ENCODE measurements around the gene MMP15.

Gene MMP15

DNA sequence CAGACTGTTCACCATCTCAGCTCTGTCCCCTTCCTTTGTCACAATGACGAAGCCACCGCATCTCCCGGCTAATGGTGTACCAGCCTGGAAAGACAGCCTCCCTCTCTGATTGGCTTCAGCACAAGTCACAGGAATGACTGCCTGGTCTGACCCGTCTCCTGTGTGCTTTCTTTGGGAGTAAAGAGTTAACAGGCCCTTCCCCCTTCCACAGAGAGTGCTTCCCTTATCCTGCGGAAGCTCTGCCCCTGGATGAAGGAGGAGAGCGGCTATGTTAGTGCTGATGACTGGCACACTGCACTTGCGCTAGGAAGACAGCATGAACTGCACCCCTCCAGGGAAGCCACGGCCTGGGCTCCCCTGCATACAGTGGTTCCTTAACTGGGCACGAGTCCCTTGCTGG lies 13.1 kb upstream of the MMP15 start:
- no peak overlapping the region for H3K4me3 ChIP-seq (ENCODE audit: low read length)
- no peaks in the 10 kb centered on the region for H3K27me3 ChIP-seq (ENCODE audit: control insufficient read depth, insufficient read depth, low read length)
- H3K4me1 ChIP-seq (ENCODE audit: control insufficient read depth, insufficient read depth, low read length) = no peaks in the 10 kb centered on the region
- no peak overlapping the region for H3K9ac ChIP-seq (ENCODE audit: low read length)
- H3K27ac ChIP-seq (ENCODE audit: low read depth, low read length) = no peak overlapping the region
- peaks cover 13% of the 10 kb centered on the region for H3K36me3 ChIP-seq (ENCODE audit: control insufficient read depth, insufficient read depth, low read length)

GRCh38 chr16:58013201-58013956 lies 12.2 kb upstream of the MMP15 start:
- Histone ChIP-seq H3K4me3 (ENCODE audit: low read length) (no peak overlapping the region), H3K4me1 (ENCODE audit: control insufficient read depth, insufficient read depth, low read length) (no peaks in the 10 kb centered on the region), H3K36me3 (ENCODE audit: control insufficient read depth, insufficient read depth, low read length) (peaks cover 13% of the 10 kb centered on the region), H3K27ac (ENCODE audit: low read depth, low read length) (no peak overlapping the region), H3K9ac (ENCODE audit: low read length) (no peak overlapping the region), H3K27me3 (ENCODE audit: control insufficient read depth, insufficient read depth, low read length) (no peaks in the 10 kb centered on the region)

- H3K4me1 ChIP-seq (ENCODE audit: control insufficient read depth, insufficient read depth, low read length) = peaks cover 1% of the 10 kb centered on the region
- peaks cover 5% of the 10 kb centered on the region for H3K36me3 ChIP-seq (ENCODE audit: control insufficient read depth, insufficient read depth, low read length)
- H3K27me3 ChIP-seq (ENCODE audit: control insufficient read depth, insufficient read depth, low read length) = no peaks in the 10 kb centered on the region
Measured at GRCh38 chr16:58016840-58017446, 8.6 kb upstream of the MMP15 start.

DNA sequence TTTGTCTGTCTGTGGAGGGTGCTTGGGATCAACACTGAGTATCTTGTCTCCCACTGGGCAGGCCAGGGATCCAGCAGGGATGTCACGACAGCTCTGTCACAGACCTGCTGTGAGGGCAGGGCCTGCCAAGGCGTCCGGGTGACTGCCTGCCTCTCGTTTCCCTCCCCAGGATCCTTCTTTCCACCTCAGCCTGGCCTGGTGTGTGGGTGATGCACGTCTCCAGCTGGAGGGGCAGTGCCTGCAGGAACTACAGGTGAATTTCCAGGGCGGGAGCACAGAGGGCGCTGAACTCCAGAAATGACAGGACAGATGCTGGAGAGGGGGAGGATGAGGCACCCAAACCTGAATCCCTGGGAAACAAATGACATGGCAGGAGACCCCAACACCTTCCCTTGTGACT lies 6.8 kb upstream of the MMP15 start:
- Histone ChIP-seq H3K9ac (ENCODE audit: low read length) (no peak overlapping the region), H3K36me3 (ENCODE audit: control insufficient read depth, insufficient read depth, low read length) (no peaks in the 10 kb centered on the region), H3K4me3 (ENCODE audit: low read length) (no peak overlapping the region), H3K27ac (ENCODE audit: low read depth, low read length) (no peak overlapping the region), H3K4me1 (ENCODE audit: control insufficient read depth, insufficient read depth, low read length) (peaks cover 13% of the 10 kb centered on the region), H3K27me3 (ENCODE audit: control insufficient read depth, insufficient read depth, low read length) (no peaks in the 10 kb centered on the region)

More at GRCh38 chr16:58016840-58017446, 8.6 kb upstream of the MMP15 start:
- Histone ChIP-seq H3K4me3 (ENCODE audit: low read length) (no peak overlapping the region), H3K9ac (ENCODE audit: low read length) (no peak overlapping the region), H3K27ac (ENCODE audit: low read depth, low read length) (no peak overlapping the region)

DNA sequence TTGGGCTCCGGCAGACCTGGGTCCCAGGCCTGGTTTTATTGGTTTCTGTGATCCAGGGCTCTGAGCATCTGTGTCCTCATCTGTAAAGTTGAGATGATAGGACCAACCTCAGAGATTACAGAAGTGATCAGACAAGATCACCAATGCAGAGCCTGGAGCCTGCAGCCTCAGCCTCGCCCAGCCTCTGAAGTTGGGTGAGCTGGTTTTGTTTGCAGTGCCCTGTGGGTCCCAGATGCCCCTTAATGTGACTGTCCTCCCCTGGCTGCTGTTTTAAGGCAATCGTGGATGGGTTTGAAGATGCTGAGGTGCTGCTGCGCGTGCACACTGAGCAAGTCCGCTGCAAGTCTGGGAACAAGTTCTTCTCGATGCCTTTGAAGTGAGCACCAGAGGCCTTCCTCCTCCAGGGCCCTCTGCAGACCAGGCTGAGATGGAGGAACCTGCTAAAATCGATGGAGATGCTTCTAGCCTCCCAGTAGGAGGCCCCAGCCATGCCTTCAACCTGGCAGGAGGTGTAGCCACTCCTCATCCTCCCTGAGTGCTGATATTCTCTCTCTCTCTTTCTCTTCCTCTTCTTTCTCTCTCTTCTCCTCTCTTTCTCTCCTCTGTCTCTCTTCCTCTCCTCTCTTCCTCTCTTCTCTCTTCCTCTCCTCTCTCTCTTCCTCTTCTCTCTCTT lies 5.6 kb upstream of the MMP15 start:
- no peak overlapping the region for H3K27ac ChIP-seq (ENCODE audit: low read depth, low read length)
- no peak overlapping the region for H3K4me3 ChIP-seq (ENCODE audit: low read length)
- no peaks in the 10 kb centered on the region for H3K36me3 ChIP-seq (ENCODE audit: control insufficient read depth, insufficient read depth, low read length)
- H3K27me3 ChIP-seq (ENCODE audit: control insufficient read depth, insufficient read depth, low read length) = no peaks in the 10 kb centered on the region
- no peak overlapping the region for H3K9ac ChIP-seq (ENCODE audit: low read length)
- peaks cover 13% of the 10 kb centered on the region for H3K4me1 ChIP-seq (ENCODE audit: control insufficient read depth, insufficient read depth, low read length)

DNA sequence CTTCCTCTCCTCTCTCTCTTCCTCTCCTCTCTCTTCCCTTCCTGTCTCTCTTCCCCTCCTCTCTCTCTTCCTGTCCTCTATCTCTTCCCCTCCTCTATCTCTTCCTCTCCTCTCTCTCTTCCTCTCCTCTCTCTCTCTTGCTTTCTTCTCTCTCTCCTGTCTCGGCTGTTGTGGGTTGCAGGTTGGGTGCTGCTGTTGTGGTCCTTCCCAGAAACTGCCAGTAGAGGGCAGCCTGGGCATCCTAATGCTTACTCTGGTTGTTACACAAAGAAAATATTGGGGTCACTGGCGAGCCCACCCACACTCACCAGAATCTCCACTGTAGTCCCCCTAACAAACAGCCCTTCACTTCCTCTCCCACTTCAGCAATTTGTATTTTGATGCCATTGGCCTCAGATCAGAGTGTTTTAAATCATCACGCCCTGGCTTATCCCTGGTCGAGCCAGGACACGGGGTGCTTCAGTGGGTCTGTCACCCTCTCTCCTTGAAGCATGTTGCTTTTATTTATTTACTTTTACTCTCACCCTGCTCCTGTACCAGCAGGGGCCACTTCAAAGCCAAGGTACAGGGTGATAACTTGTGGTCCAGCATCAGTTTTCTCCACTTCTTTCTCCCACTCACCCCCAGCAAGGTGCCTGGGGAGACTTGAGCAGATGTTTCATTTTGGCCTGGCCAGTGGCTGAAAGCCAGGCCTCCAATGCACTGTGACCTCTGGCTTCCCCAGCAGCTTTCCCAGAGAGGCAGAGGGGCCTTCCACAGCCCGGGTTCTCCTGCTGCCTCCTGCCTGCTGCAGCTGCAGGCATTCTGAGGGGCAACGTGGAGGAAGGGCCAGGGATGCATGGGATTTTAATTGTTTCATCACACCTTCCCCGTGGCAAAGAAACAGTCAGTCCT lies 4.7 kb upstream of the MMP15 start:
- H3K27ac ChIP-seq (ENCODE audit: low read depth, low read length) = no peak overlapping the region
- no peak overlapping the region for H3K4me3 ChIP-seq (ENCODE audit: low read length)
- H3K9ac ChIP-seq (ENCODE audit: low read length) = no peak overlapping the region
- no peaks in the 10 kb centered on the region for H3K27me3 ChIP-seq (ENCODE audit: control insufficient read depth, insufficient read depth, low read length)
- peaks cover 13% of the 10 kb centered on the region for H3K4me1 ChIP-seq (ENCODE audit: control insufficient read depth, insufficient read depth, low read length)
- no peaks in the 10 kb centered on the region for H3K36me3 ChIP-seq (ENCODE audit: control insufficient read depth, insufficient read depth, low read length)

GRCh38 chr16:58021661-58022551 lies 3.6 kb upstream of the MMP15 start:
- Histone ChIP-seq H3K4me3 (ENCODE audit: low read length) (no peak overlapping the region), H3K4me1 (ENCODE audit: control insufficient read depth, insufficient read depth, low read length) (peaks cover 13% of the 10 kb centered on the region), H3K9ac (ENCODE audit: low read length) (no peak overlapping the region), H3K27me3 (ENCODE audit: control insufficient read depth, insufficient read depth, low read length) (no peaks in the 10 kb centered on the region), H3K36me3 (ENCODE audit: control insufficient read depth, insufficient read depth, low read length) (no peaks in the 10 kb centered on the region), H3K27ac (ENCODE audit: low read depth, low read length) (peak overlapping the region; percentile 75)

GRCh38 chr16:58022601-58023371 lies 2.8 kb upstream of the MMP15 start:
- no peaks in the 10 kb centered on the region for H3K27me3 ChIP-seq (ENCODE audit: control insufficient read depth, insufficient read depth, low read length)
- H3K4me1 ChIP-seq (ENCODE audit: control insufficient read depth, insufficient read depth, low read length) = peaks cover 13% of the 10 kb centered on the region
- peak overlapping the region; percentile 7 for H3K4me3 ChIP-seq (ENCODE audit: low read length)
- H3K9ac ChIP-seq (ENCODE audit: low read length) = no peak overlapping the region
- H3K36me3 ChIP-seq (ENCODE audit: control insufficient read depth, insufficient read depth, low read length) = no peaks in the 10 kb centered on the region
- H3K27ac ChIP-seq (ENCODE audit: low read depth, low read length) = peak overlapping the region; percentile 75

GRCh38 chr16:58024486-58025350 lies 836 bp upstream of the MMP15 start:
- Histone ChIP-seq H3K27me3 (ENCODE audit: control insufficient read depth, insufficient read depth, low read length) (no peaks in the 10 kb centered on the region), H3K27ac (ENCODE audit: low read depth, low read length) (peak overlapping the region; percentile 81), H3K4me3 (ENCODE audit: low read length) (peak overlapping the region; percentile 77), H3K4me1 (ENCODE audit: control insufficient read depth, insufficient read depth, low read length) (peaks cover 16% of the 10 kb centered on the region), H3K9ac (ENCODE audit: low read length) (peak overlapping the region; percentile 3), H3K36me3 (ENCODE audit: control insufficient read depth, insufficient read depth, low read length) (no peaks in the 10 kb centered on the region)

GRCh38 chr16:58026139-58026704 lies 668 bp downstream of the MMP15 start:
- Histone ChIP-seq H3K27me3 (ENCODE audit: control insufficient read depth, insufficient read depth, low read length) (no peaks in the 10 kb centered on the region), H3K9ac (ENCODE audit: low read length) (peak overlapping the region; percentile 43), H3K4me1 (ENCODE audit: control insufficient read depth, insufficient read depth, low read length) (peaks cover 16% of the 10 kb centered on the region), H3K27ac (ENCODE audit: low read depth, low read length) (peak overlapping the region; percentile 81), H3K4me3 (ENCODE audit: low read length) (peak overlapping the region; percentile 77), H3K36me3 (ENCODE audit: control insufficient read depth, insufficient read depth, low read length) (no peaks in the 10 kb centered on the region)
